NCI-H748 treated with DMSO at 0.1 percent for 48 hours (cell line): ENCODE data around the gene LMLN.
"Not testable (repeated sequence)": the region's sequence is repeated elsewhere in the genome, so short reads cannot be mapped to it uniquely, and the experiment has no call there.

Experiments
- DNase-seq: peaks from one replicate; lab custom pipeline; 2025; lab: John Stamatoyannopoulos, UW

Gene LMLN

DNA sequence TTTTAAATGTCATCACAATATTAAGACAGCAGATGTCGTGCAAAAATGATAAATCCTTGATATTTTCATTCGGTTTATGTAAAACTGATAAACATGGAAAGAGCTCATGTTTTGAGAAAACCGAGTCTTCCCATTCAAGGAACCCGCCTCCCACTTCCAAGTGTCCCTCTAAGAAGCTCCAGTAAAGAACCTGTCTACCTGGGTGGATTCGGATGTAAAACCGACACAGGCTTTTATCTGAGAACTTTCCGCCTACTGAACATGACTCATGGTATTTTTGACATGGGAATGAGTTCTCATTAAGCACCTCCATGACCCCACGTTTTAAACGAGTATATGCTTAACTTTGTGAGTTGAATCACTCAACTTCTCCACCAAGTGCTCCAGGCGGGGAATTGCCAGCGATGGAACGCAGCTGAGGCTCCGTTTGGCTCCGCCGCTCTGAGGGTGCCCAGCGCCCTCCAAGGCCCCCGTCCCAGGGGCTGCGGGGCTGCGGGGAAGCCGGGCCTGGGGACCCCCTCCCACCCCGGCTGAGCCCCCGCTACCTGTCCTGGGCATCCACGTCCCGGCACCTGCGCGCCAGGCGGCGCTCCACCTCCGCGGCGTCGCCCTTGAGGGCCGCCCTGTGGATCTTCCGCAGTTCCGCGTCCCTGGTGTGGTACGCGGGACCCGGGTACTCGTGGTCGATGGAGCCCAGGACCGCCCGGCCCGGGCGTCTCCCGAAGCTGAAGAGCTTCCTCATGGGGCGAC is 119.9 kb downstream of the LMLN start:
- DNase-seq, result no peak

DNA sequence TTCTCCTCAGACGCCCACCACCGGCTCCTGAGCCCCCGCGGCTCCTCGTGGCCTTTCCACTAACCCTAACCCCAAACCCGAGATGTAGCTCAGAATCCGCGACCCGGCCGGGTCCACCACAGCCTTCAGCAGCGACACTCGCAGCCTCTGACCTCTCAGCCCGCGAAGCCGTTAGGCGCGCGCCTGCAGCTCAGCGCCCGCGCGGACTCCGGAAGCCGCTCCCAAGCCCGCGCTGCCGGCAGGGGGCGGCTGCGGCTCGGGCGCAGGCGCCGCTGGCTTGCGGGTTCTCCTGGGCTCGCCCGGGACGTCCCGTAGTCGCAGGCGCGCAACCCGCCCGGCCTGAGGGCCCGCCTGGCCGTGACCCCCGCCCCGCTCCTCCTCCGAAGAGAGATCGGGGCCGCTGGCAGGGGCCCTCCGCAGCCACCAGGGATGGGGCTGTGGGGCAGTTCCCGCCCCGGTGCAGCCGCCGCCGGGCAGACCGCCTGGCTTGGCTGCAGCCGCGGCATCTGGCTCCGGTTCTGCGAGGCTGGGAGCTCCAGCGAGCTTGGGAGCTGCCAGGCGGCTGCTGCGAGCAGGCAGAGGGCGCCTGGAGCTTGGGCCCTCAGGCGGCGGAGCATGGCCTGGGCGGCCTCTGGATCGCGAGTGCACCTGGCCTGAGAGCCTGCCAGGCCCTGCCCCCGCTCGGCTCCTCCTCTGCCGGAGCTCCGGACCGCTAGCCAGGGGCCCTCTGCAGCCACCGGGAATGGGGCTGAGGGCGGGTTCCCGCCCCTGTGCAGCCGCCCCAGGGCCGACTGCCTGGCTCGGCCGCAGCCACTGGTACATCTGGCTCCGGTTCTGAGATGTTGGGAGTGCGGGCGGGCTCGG is 120.7 kb downstream of the LMLN start:
- DNase-seq, result no peak

DNA sequence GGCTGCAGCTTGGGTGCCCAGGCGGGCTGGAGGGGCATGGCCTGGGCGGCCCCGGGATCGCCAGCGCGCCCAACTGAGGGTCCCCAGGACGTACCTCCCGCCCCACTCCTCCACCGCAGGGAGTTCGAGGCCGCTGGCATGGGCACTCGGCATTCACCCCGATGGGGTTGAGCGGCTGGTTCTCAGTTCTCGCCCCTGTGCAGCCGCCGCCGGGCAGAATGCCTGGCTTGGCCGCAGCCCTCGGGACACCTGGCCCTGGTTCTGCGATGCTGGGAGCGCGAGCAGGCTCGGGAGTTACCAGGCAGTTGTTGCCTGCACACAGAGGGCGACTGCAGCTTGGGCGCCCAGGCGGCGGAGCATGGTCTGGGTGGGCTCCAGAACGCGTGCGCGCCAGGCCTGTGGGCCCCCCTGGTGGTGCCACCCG is 121.4 kb downstream of the LMLN start:
- no peak for DNase-seq

DNA sequence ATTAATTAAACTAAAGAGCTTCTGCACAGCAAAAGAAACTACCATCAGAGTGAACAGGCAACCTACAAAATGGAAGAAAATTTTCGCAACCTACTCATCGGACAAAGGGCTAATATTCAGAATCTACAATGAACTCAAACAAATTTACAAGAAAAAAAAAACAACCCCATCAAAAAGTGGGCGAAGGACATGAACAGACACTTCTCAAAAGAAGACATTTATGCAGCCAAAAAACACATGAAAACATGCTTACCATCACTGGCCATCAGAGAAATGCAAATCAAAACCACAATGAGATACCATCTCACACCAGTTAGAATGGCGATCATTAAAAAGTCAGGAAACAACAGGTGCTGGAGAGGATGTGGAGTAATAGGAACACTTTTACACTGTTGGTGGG is 122.2 kb downstream of the LMLN start:
- DNase-seq, result not testable (repeated sequence)

DNA sequence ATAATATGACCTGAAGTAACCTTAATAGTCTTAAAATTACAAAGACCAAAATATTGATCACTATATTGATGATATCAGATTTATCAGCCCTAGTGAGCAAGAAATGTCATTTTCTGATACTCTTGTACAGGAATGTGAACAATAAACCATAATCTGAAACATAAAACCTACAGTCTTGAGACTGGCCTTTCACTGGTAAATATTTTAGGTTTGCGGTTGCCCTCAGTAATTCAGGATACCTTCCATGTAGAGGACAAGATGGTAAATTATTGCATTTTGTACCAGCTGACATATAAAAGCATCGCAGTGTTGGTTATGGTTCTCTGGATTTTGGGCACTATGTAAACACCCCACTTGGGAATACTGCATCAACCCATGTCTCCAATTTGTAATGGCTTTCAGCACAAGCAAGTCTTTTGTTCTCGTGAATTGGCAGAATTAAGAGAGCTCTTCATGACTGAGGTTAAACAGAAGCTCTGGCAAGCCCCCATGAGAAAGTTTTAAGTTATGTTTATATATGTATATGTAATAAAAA is 128.5 kb downstream of the LMLN start:
- no peak for DNase-seq

DNA sequence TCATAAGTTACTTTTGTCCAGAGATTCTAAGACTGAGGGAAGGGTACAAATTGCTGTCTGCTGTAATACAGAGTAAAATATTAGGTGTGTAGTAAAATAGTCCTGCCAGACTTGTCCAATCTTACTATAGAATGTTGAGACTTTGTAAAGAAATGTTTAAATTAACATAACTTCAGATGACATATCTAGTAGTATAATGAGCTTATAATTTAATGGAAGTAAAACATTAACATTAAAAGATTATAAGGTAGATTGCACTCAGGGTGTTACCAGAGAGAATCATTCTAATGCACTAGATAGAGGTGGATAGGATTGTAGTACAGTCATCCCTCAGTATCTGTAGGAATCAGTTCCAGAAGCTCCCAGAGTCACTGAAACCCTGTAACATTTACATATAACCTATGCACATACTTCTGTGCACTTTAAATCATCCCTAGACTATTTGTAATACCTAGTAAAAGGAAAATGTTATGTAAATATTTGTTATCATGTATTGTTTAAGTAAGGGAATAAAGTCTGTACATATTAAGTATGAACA is 130.8 kb downstream of the LMLN start:
- DNase-seq, result no peak

DNA sequence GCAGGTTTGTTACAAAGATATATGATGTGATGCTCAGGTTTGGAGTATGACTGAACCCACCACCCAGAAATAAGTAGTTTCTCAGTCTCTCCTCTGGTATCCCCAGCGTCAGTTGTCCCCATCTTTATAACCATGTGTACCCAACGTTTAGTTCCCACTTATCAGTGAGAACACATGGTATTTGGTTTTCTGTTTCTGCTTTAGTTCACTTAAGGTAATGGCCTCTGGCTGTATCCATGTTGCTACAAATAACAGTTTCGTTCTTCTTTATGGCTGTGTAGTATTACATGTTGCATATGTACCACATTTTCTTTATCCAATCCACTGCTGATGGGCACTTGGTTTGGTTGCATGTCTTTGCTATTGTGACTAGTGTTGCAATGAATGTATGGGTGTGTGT is 132.3 kb downstream of the LMLN start:
- DNase-seq, result no peak

DNA sequence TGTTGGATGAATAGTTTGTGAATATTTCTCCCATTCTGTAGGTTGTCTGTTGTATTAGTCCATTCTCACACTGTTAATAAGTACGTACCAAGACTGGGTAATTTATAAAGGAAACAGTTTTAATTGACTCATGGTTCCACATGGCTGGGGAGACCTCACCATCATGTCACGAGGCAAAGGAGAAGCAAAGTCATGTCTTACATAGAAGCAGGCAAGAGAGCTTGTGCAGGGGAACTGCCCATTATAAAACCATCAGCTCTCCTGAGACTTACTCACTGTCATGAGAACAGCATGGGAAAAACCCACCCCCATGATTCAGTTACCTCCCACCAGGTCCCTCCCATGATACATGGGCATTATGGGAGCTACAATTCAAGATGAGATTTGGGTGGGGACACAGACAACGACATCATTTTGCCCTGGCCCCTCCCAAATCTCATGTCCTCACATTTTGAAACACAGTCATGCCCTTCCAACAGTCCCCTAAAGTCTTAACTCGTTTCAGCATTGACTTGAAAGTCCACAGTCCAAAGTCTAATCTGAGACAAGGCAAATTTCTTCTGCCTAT is 133.2 kb downstream of the LMLN start:
- no peak for DNase-seq
